NCI-H1417 treated with DMSO at 0.1 percent for 48 hours (cell line): ENCODE measurements around the gene PMS1.
"Not testable (repeated sequence)": the region's sequence is repeated elsewhere in the genome, so short reads cannot be mapped to it uniquely, and the experiment has no call there.

ENCODE experiments used
- DNase-seq: peaks from one replicate; lab custom pipeline; 2025; lab: John Stamatoyannopoulos, UW

Gene PMS1

DNA sequence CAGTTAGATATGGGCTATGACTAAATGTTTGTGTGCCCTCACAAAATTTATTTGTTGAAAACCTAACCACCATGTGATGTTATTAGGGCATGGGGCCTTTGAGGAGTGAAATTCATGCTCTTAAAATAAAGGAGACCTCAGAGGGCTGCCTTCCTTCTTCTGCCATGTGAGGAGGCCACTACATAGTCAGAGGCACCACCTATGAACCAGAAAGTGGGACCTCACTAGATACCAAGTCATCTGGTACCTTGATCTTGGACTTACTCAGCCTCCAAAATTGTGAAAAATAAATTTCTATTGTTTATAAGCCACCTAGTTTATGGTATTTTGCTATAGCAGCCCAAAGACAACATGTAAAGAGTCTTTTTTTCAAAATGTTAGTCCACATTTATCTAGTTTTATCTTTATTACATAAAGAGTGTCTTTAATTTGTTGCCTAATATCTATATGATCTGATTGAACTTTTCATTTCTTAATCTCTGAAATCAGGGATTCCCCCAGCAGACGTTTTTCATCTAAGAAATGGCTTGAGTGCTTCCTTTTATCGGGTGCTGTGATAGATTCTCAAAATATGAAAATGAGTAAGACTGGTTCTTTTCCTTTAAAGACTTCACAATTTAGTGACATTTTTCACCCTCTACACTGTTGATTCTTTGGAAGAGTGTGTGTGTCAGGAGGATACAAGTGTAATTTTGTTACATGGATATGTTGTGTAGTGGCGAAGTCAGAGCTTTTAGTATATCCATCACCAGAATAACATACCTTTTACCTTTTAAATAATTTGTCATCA lies 34.2 kb downstream of the PMS1 start:
- DNase-seq = no peak

DNA sequence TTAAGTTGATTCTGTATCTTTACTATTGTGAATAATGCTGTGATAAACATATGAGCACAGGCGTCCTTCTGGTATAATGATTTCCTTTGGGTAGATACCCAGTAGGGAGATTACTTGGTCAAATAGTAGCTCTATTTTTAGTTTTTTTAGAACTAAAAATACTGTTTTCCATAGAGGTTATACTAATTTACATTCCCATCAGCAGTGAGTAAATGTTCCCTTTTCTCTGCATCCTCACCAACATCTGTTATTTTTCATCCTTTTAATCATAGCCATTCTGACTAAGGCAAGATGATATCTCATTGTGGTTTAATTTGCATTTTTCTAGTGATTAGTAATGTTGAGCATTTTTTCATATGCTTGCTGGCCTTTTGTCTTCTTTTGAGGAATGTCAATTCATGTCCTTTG lies 35.1 kb downstream of the PMS1 start:
- DNase-seq = no peak

- DNase-seq = no peak
Measured at GRCh38 chr2:189821953-189822748, 37.9 kb downstream of the PMS1 start.

- no peak for DNase-seq
Measured at GRCh38 chr2:189824694-189825396, 40.6 kb downstream of the PMS1 start.

GRCh38 chr2:189826039-189826438 lies 41.8 kb downstream of the PMS1 start:
- DNase-seq = no peak

- DNase-seq = no peak
Measured at GRCh38 chr2:189829102-189829833, 45.0 kb downstream of the PMS1 start.

DNA sequence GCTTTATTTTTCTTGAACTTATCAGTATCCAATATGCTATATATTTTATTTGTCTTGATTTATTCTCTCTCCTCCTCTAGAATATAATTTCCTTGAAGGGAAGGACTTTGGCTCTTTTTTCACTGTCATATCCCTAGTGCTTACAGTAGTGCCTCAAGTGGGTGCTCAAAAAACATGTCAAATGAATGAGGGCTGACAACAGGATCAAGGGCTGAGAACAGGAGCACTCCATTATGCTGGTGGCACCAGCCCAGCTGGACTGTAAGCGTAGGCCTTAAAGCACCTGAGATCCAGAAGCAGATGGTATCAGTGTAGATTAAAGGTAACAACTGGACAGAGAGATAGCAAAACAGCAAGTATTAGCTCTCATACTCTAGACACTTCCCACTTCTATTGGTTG lies 46.3 kb downstream of the PMS1 start:
- no peak for DNase-seq

DNA sequence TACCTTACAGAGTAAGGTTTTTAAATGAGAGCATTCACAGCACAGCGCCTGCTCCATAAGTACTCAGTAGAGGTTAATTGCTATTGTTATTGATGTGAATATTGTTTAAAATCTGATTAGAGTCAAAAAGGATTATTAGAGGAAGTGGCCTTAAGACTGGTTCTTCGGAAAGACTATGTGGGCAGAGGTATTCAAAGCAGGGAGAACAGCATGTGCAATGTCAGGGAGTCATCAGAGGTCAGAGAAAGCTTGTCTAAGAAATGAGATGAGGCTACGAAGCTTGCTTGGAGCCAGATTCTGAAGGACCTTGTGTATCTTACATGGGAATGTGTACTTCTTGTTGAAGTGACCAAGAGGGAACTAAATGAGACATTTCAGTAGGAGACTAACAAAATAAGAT lies 49.8 kb downstream of the PMS1 start:
- DNase-seq = no peak

- DNase-seq = not testable (repeated sequence)
Measured at GRCh38 chr2:189834642-189835041, 50.4 kb downstream of the PMS1 start.

DNA sequence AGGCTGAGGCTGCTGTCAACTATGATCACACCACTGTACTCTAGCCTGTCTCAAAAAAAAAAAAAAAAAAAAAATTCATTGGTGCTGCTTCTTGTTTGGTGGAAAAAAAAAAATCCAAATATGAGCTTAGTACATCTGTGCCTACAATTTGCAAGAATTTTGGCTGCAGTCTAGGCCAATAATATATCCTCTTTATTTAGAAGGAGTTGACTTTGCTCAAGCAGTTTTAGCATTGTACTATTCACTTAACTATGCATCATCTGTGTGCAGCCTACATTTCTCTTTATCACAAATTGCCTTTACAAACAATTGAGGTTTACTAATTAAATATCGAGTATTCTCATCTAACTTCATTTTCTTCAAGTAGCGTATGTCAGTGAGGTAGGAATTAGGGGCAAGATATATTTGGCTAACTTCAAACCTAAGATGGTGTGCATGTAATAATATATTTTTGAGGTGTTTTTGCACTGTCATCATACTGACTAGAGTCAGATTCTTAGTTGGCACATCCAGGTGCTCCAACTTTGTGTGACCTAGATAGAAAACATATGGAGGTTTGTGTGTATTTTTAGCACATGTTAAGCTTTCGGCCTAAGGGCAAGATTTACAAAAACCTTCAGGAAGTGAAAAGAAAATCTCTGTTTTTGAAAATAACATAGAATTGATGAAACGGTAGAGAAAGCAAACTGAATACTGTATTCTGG lies 51.8 kb downstream of the PMS1 start:
- DNase-seq = no peak

GRCh38 chr2:189836644-189837043 lies 52.4 kb downstream of the PMS1 start:
- no peak for DNase-seq

DNA sequence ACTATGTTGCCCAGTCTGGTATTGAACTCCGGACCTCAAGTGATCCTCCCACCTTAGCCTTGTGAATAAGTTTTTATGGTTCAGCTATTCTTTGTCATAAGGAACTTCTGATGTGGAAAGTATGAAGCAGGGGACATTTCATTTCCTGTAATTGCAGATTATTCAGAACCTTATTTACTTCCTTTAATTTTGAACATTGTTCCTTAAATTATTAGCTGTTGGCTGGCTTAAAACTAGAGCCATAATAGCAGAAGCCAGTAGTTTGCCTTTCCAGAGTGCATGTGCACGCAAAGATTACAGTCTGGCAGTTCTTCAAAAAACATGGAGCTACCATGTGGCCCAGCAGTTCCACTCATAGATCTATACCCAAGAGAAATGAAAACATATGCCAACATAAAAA lies 53.1 kb downstream of the PMS1 start:
- DNase-seq = no peak

- no peak for DNase-seq
Measured at GRCh38 chr2:189841019-189841418, 56.8 kb downstream of the PMS1 start.

DNA sequence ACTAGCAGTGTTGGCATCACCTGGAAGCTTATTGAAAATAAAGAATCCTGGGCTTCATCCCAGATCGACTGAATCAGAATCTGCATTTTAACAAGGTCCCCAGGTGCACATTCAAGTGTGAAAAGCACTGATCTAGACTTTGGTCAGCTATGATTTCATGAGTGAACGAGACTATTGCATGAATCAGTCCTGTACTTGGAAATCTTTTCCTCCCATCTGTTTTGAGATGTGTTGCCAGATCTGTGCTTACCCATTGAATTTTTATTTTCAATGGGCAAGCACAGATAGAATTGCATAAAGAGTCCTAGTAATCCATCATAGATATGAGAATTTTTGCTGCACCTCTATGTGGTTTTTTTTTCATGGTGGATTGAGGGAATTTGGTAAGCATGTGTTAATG lies 64.0 kb downstream of the PMS1 start:
- DNase-seq = no peak

DNA sequence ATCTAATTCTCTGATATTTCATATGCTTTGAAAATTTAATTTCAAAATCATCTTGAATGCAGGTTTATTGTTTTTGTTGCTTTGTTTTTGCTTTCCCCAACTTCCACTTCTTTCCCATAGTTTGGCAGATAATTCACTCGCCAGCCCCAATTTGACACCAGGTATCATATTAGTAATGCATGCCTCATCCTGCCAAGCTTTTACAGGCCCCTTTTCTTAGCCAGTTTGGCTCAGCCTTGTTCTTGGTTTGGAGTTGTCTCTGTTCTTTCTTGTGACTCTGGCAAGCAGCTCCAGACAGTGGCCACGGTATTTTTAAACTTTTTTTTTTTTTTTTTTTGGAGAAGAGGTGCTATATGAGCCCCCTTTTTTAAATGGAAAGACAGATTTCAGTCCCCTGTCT lies 65.3 kb downstream of the PMS1 start:
- DNase-seq = no peak

DNA sequence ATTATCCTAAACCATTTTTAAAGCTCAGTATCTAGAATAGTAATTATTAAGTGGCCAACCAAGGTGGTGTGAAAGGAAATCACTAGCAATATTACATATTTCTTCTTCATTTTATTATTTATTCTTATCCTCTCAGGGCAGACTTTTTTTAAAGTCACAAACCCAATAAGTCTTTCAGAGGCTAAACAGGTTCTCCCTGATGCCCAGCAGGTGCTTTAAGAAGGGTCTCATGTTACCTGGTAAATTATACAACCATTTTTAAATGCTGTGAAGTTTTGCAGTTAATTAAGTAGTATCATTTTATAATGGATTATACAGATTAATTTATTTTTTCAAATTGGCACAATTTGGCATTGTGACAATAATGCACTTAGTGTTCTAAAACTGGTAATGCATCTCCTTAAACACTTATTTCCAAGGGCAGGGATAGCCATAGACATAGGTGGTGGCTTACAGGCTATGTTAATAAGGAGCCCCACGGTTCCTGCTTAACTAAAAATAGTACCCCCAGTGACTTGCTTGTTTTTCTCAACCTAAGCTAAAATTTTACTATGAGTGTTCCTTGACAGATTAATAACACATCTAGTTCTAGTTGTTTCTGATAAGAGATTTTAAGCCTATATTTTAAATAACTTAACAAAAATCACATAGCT lies 67.0 kb downstream of the PMS1 start:
- DNase-seq = no peak

DNA sequence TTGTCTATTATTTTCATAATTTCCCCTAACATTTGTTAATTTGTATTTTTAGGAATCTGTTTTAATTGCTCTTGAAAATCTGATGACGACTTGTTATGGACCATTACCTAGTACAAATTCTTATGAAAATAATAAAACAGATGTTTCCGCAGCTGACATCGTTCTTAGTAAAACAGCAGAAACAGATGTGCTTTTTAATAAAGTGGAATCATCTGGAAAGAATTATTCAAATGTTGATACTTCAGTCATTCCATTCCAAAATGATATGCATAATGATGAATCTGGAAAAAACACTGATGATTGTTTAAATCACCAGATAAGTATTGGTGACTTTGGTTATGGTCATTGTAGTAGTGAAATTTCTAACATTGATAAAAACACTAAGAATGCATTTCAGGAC lies 69.9 kb downstream of the PMS1 start:
- DNase-seq = no peak

GRCh38 chr2:189854940-189855339 lies 70.7 kb downstream of the PMS1 start:
- no peak for DNase-seq

- no peak for DNase-seq
Measured at GRCh38 chr2:189858291-189858690, 74.0 kb downstream of the PMS1 start.

- no peak for DNase-seq
Measured at GRCh38 chr2:189860161-189860560, 75.9 kb downstream of the PMS1 start.

GRCh38 chr2:189862751-189863150 lies 78.5 kb downstream of the PMS1 start:
- DNase-seq = no peak
